ENCODE data around the gene LDLRAD1.

DNA sequence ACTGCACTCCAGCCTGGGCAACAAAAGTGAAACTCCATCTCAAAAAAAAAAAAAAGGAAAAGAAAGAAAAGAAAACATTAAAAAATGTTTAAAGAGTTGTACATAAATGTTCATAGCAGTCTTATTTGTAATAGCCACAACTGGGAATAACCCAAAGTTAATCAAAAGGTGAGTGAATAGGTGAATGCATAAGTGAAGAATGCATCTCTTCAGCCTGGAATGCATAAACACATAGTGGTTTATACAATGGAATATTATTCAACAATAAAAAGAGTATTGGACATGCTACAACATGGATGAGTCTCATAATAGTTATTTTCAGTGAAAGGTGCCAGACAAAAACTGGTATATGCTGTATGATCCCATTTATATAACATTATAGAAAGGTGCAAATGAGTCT lies 18.1 kb downstream of the LDLRAD1 start:
- TF ChIP-seq EP300 (IDR thresholded peaks at IDR 0.05; ENCODE audit: borderline replicate concordance) (no peak), CEBPB (IDR thresholded peaks at IDR 0.05) (no peak), RAD21 (IDR thresholded peaks at IDR 0.05; ENCODE audit: low read depth) (no peak), NFIC (IDR thresholded peaks at IDR 0.05) (no peak), TEAD4 (IDR thresholded peaks at IDR 0.05) (no peak), TAF1 (IDR thresholded peaks at IDR 0.05; ENCODE audit: low read depth) (no peak)
- TF ChIP-seq, protein P1, sequence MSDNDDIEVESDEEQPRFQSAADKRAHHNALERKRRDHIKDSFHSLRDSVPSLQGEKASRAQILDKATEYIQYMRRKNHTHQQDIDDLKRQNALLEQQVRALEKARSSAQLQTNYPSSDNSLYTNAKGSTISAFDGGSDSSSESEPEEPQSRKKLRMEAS (IDR thresholded peaks at IDR 0.05): no peak

All from Ishikawa (cell line).